Hepatocyte (in vitro differentiated cells): Measurements from ENCODE around the gene ARHGAP26. TPM values are rescaled to one million over a fixed set of nuclear protein-coding genes. Genes with fewer than 3 reads are reported as not detected.

Source experiments
- DNase-seq: peaks from one replicate; pipeline ENCODE4 v3.0.0-alpha.2; 2016; ENCODE audit warnings: low spot score
- H2AFZ ChIP-seq: fragments of 200-600 bp; sonication (generic); 2 replicates; pipeline ENCODE4 v1.6.0; 2016; ENCODE audit warnings: antibody characterized with exemption, mild to moderate bottlenecking
- H3K27ac ChIP-seq: fragments of 200-600 bp; sonication (generic); 2 replicates; pipeline ENCODE4 v1.5.1; 2016; ENCODE audit warnings: mild to moderate bottlenecking
- H3K27me3 ChIP-seq: fragments of 200-600 bp; sonication (generic); 2 replicates; pipeline ENCODE4 v1.6.1; 2016
- H3K36me3 ChIP-seq: fragments of 200-600 bp; sonication (generic); replicated peaks from 2 replicates; pipeline ENCODE4 v1.5.1; 2016; ENCODE audit warnings: low read depth; ENCODE audit not compliant: insufficient read depth
- H3K4me1 ChIP-seq: fragments of 200-600 bp; sonication (generic); 2 replicates; pipeline ENCODE4 v1.5.1; 2016; ENCODE audit warnings: mild to moderate bottlenecking, moderate library complexity; ENCODE audit not compliant: insufficient read depth
- H3K4me2 ChIP-seq: fragments of 200-600 bp; sonication (generic); 2 replicates; pipeline ENCODE4 v1.6.0; 2016
- H3K4me3 ChIP-seq: fragments of 200-600 bp; sonication (generic); 2 replicates; pipeline ENCODE4 v1.5.1; 2016; ENCODE audit warnings: mild to moderate bottlenecking
- H3K79me2 ChIP-seq: fragments of 200-600 bp; sonication (generic); 2 replicates; pipeline ENCODE4 v1.6.0; 2017; ENCODE audit warnings: mild to moderate bottlenecking
- H3K9me2 ChIP-seq: fragments of 200-600 bp; sonication (generic); replicated peaks from 2 replicates; pipeline ENCODE4 v1.6.0; 2017; ENCODE audit warnings: mild to moderate bottlenecking; ENCODE audit not compliant: insufficient read depth
- H3K9me3 ChIP-seq: fragments of 200-600 bp; sonication (generic); 2 replicates; pipeline ENCODE4 v1.5.1; 2016; ENCODE audit warnings: low read depth, mild to moderate bottlenecking
- H4K20me1 ChIP-seq: fragments of 200-600 bp; sonication (generic); 2 replicates; pipeline ENCODE4 v1.6.0; 2016; ENCODE audit warnings: mild to moderate bottlenecking; ENCODE audit not compliant: insufficient read depth, poor library complexity, severe bottlenecking
- CTCF ChIP-seq: fragments of 200-600 bp; sonication (generic); IDR thresholded peaks from 2 replicates; pipeline ENCODE4 v1.5.1; 2016; ENCODE audit warnings: antibody characterized with exemption, mild to moderate bottlenecking; ENCODE audit not compliant: poor library complexity
- EZH2 ChIP-seq: fragments of 200-600 bp; sonication (generic); IDR thresholded peaks from 2 replicates; pipeline ENCODE4 v1.6.1; 2016; ENCODE audit warnings: antibody characterized with exemption, mild to moderate bottlenecking, borderline replicate concordance
- EZH2phosphoT487 ChIP-seq: fragments of 200-600 bp; sonication (generic); IDR thresholded peaks from one replicate; pipeline ENCODE4 v1.6.1; 2018; ENCODE audit warnings: antibody characterized with exemption, mild to moderate bottlenecking, low read depth, moderate library complexity; ENCODE audit not compliant: unreplicated experiment, severe bottlenecking
- WGBS: methylation state at CpG from one replicate; pipeline ENCODE4 v1.1.6; 2016; ENCODE audit warnings: low lambda C conversion rate; ENCODE audit errors: missing lambda C conversion rate; 5-methylcytosine and 5-hydroxymethylcytosine counted together
- polyA plus RNA-seq: library from polyadenylated mRNA; unstranded; fragments of >200 nt; fragmentation: Nextera tagmentation; extraction: Ambion mirVana; gene quantifications from 2 replicates; pipeline ENCODE4 v1.2.1, GENCODE V29; 2016
- total RNA-seq: library from RNA; depleted of rRNA; stranded (reverse); fragments of >200 nt; gene quantifications from 2 replicates; pipeline ENCODE4 v1.2.3, GENCODE V29; 2014

The ARHGAP26 gene
- total and polyA plus RNA-seq, 2 experiments from 2014 or later, result 16.5 to 19.8 TPM

- no peak overlapping the region for H3K27ac ChIP-seq
- no peaks in the 10 kb centered on the region for H3K9me3 ChIP-seq
- H3K4me3 ChIP-seq, result no peak overlapping the region
- no peaks in the 10 kb centered on the region for H3K36me3 ChIP-seq
- H3K9me2 ChIP-seq, result no peaks in the 10 kb centered on the region
- no peaks in the 10 kb centered on the region for H3K27me3 ChIP-seq
- H4K20me1 ChIP-seq, result no peaks in the 10 kb centered on the region
- H3K4me1 ChIP-seq, result no peaks in the 10 kb centered on the region
- WGBS, result 76% methylated on average over 4 of the region's 4 CpGs
- H3K4me2 ChIP-seq, result no peak overlapping the region
- TF ChIP-seq EZH2 (no peak), EZH2phosphoT487 (no peak), CTCF (no peak)
- H3K79me2 ChIP-seq, result no peaks in the 10 kb centered on the region
- DNase-seq, result no peak
- no peak overlapping the region for H2AFZ ChIP-seq
These were observed 386.4 kb downstream of the ARHGAP26 start for GRCh38 chr5:143156572-143156971.

GRCh38 chr5:143159031-143159430 lies 388.9 kb downstream of the ARHGAP26 start:
- H3K36me3 ChIP-seq, result no peaks in the 10 kb centered on the region
- no peak overlapping the region for H3K4me2 ChIP-seq
- no peaks in the 10 kb centered on the region for H4K20me1 ChIP-seq
- no peak overlapping the region for H3K4me3 ChIP-seq
- no peak overlapping the region for H3K27ac ChIP-seq
- 94% methylated on average over 3 of the region's 3 CpGs for WGBS
- TF ChIP-seq EZH2 (no peak), CTCF (no peak), EZH2phosphoT487 (no peak)
- no peaks in the 10 kb centered on the region for H3K27me3 ChIP-seq
- DNase-seq, result no peak
- no peak overlapping the region for H2AFZ ChIP-seq
- no peaks in the 10 kb centered on the region for H3K9me3 ChIP-seq
- H3K79me2 ChIP-seq, result no peaks in the 10 kb centered on the region
- H3K4me1 ChIP-seq, result no peaks in the 10 kb centered on the region
- H3K9me2 ChIP-seq, result no peaks in the 10 kb centered on the region

- TF ChIP-seq CTCF (no peak), EZH2 (no peak), EZH2phosphoT487 (no peak)
- DNase-seq, result peak; percentile 44
- Histone ChIP-seq H3K4me3 (no peak overlapping the region), H3K27me3 (no peaks in the 10 kb centered on the region), H3K79me2 (no peaks in the 10 kb centered on the region), H3K27ac (no peak overlapping the region), H4K20me1 (no peaks in the 10 kb centered on the region), H2AFZ (no peak overlapping the region), H3K9me3 (no peaks in the 10 kb centered on the region), H3K36me3 (no peaks in the 10 kb centered on the region), H3K4me1 (peaks cover 4% of the 10 kb centered on the region), H3K4me2 (no peak overlapping the region), H3K9me2 (no peaks in the 10 kb centered on the region)
- WGBS, result 87% methylated on average over 5 of the region's 5 CpGs
These were observed 391.8 kb downstream of the ARHGAP26 start for GRCh38 chr5:143161885-143162540.
